HG03045 (cell line): ENCODE data around the gene OTOP2.
"Not testable (repeated sequence)": the region's sequence is repeated elsewhere in the genome, so short reads cannot be mapped to it uniquely, and the experiment has no call there.

ENCODE experiments used
- ATAC-seq: cut with Tn5 transposase; IDR thresholded peaks from one replicate; pipeline ENCODE4 v1.9.1; 2021; ENCODE audit warnings: mild to moderate bottlenecking, moderate library complexity; ENCODE audit not compliant: unreplicated experiment

Gene OTOP2

DNA sequence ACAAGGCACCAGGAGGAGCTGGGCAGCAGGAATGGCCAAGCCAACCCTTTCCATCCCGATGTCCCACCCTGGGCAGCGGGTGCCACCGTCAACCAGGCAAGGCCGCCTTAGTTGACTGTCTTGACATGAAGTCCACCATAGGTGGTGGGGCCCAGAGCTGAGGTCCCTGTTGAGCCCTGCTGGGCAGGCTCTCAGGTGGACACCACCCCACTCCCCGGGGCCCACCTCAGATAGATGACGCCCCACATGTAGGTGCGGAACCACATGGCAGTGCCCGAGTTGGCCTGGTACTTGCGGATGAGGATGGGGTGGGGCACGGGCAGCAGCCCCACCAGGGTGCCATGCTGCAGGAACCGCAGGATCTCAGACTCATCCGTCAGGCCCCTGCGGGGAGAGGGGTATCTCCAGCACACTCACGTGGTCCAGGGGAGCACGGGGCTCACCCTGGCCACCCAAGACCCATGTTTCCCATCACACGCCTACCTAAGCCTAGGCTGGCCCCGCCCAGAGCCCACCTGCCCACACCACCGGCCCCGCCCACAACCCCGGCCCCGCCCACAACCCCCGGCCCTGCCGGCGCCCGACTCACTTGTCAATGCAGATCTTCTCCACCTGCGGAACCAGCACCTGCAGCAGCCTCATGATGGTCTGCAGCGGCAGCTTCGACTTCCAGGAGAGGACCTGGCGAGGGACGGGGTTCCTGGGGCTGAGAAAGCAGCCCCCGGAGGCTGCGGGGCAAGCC lies 27.8 kb downstream of the OTOP2 start:
- ATAC-seq = no peak

DNA sequence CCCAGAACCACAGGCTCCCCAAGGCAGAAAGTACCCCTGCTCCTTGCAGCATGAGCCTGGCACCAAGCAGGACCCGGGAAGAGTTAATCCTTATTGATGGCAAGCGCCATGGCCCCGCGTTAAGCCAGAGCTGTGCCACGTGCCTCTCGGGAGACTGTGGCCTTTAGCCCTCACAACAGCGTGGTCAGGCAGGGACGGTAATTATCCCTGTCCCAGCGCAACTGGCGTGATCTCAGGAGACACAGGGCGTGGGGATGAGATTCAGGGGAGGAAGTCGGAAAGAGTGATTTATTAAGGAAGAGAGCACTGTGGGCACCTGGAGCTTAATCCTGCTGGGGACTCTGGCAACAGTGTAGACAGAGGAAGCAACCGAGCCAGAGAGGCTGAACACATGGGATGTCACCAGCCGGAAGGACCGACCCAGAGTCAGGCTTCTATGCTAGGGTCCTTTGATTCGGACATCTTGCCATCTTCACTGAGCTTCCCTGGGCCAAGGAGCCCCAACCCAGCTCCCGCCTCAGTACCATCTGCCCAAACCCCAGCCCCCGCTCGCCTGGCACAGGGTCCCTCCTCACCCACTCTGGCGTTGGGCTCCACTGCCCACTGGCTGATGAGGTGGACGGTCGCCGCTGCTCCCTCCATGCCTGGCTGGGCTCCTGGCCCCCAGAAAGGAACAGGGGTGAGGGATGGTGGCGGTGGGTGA lies 28.5 kb downstream of the OTOP2 start:
- no peak for ATAC-seq

DNA sequence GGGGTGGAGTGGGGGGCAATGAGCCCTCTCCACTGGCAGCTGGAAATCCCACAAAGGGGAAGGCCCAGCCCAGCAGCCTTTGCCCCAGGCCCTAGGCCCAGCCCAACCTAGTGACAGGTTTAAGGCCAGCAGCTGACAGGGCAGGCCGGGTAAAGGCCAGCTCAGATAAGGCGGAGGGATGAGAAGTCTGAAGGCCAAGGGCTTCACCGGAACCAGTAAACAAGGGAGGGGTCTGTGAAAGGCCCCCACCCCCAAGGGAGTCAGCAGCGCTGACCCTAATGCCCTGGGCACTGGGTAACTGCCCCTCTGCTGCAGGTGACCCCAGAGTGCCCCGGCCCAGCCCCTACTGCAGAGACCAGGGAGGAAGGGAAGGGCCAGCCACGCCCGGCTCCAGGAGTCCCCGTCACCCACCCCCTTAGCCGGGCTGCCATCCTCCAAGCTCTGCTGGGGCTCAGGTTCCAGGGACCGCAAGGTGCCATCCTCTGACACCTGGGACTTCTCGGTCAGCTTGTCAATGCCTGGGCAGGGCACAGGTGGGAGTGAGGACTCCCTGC lies 29.1 kb downstream of the OTOP2 start:
- ATAC-seq = no peak

DNA sequence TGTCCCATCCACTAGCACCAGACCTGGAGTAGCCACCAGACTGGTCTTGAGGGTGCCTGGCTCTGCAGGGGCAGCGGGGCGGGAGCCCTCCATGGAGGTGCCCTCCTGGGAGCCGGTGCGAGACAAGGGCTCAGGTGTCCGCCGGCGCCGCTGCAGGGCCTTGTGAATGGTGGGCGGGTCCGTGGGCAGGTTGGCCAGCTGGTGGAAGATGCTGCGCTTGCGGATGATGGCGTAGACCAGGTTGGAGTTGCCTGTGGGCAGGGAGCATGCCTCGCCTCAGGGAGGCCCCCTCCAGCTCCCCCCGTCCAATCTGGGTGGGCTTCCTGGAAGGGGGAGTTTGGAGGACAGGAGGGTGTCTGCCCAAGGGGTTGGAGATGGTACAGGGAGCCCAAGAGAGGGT lies 30.0 kb downstream of the OTOP2 start:
- no peak for ATAC-seq

DNA sequence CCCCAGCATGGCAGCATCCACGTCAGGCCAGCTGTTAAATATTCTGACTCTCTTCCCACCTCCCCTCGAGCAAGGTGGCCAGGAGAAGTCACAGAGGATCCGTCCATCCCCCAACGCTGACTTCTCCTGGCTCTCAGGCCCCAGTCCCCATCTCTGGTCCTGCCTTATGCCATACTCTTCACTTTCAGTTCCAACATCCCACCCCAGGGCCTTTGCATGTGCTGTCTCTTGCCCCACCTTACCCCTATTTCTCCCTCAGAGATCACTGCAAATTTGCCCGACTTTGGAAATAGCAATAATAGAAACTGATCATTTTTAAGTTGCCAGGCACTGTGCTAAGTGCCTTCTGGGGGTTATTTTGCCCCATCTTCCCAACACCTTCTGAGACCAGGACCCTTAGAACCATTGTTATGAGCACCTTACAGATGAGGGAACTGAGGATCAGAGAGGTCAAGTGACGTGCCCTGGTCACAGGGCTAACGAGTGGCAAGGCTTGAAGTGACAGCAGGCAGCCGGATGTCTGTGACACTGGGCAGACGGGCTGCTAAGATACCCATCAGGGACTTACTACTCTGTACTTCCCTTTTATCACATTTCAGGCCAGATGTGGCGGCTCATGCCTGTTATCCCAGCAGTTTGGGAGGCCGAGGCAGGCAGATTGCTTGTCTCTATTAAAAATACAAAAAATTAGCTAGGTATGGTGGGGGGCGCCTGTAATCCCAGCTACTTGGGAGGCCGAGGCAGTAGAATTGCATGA lies 30.8 kb downstream of the OTOP2 start:
- ATAC-seq = no peak

DNA sequence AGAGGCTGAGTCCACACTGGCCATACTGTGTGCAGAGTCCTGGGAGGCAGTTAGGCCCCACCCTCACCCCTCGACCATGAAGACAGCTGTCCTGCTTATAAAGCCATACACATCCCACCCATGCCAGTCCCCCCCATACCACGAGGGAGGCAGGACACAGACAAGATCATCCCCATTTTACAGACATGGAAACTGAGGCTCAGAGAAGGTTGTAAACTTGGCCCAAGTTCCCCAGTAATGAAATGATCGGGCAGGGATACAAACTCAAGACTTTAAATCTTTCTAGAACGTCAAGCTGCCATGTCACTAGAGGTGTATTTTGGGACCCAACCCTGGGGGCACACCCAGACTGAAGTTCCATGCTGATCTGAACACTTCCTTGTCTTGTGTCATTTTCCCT lies 32.0 kb downstream of the OTOP2 start:
- ATAC-seq = no peak

DNA sequence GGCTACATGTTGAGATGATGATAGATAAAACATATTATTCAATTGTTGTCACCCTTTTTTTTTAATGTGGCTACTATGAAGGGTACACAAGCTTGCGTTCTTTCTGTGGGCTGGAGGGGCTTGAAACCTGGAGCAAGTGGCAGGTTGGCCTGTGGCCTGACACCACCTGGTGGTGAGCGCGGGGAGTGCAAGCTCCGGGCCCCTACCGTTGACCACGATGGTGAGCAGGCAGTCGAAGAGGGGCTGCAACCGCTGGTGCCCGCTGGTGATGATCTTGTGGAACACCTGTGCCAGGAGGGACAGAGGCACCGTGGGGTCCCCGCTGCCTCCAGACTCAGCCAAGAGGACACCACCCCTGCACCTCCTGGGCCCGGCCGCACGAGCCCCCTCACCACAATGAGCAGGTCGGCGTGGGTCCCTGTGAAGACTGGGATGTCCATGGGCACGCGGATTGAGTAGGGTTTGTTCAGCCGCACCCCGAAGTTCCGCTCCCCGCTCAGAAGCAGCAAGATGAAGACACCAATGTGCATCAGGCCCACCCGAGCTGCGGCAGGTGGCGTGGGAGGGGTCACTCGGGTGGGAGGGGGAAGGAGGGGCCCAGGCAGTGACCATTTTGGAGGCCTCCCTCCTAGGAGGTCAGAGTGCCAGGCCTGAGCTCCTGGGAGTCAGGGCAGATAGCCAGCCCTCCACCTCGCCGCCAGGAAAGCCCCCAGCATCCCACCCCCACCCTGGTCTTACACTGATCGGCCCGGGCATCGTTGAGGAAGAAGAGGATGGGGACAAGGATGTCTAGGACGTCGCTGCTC lies 34.1 kb downstream of the OTOP2 start:
- no peak for ATAC-seq

DNA sequence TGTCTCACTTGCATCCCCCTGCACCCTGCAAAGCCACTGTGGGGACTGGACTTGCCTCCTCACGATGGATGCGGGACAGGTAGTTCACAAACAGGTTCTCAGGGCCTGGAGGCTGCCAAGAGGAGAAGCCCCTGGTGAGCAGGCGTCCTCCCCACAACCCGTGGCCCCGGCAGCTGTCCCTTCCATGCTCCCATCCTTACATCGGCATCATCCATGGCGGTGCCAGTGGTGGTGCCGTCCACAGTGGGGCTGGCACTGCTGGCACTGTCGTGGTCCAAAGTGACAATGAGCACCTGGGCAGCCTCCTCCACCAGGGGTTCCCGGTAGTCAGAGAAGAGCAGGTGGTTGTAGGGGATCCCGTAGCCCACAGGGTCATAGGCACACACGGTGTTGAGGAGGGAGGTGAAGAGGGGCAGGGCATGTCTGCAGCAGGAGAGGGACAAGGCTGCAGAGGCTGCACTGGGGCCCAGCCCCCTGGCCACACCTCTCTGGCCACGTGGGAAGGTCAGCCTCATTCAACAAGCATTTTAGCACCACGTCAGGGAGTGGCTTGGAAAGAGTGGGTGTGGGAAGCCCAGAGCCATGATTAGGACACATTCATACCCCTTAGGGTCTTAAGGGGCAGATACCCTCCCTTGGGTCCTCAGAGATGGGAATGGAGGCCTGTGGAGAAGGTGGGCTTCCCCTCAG lies 35.9 kb downstream of the OTOP2 start:
- ATAC-seq = no peak

DNA sequence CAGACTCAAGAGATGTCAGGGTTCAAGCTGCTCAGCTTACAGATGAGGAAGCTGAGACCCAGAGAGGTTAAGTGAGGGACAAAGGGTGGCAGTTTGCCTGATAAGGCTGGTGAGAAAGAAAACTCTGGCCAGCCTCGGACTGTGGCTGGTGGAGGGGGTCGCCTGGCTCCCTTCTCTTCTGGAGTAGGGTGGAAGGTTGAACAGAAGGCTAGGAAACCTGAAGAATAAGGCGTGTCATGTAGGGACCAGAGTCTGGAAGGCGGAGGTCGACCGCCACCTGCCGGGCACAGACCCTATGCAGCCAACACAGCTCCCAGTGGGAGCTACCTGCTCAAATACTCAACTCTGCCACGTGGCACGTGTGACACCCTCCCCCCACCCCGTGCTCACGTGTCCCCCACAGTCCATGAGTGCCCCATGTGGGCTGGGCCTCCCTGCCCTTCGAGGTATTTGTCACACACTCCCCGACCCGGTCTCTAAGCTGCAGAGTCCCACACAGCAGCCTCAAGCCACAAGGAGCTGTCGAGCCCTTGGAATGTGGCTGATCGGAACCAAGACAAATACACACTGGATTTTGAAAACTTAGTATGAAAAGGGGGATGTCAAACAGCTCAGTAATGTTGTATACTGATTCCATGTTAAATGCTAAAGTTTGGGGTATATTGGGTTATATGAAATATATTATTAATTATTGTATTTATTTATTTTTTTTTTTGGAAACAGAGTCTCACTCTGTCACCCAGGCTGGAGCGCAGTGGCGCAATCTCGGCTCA lies 36.7 kb downstream of the OTOP2 start:
- no peak for ATAC-seq

DNA sequence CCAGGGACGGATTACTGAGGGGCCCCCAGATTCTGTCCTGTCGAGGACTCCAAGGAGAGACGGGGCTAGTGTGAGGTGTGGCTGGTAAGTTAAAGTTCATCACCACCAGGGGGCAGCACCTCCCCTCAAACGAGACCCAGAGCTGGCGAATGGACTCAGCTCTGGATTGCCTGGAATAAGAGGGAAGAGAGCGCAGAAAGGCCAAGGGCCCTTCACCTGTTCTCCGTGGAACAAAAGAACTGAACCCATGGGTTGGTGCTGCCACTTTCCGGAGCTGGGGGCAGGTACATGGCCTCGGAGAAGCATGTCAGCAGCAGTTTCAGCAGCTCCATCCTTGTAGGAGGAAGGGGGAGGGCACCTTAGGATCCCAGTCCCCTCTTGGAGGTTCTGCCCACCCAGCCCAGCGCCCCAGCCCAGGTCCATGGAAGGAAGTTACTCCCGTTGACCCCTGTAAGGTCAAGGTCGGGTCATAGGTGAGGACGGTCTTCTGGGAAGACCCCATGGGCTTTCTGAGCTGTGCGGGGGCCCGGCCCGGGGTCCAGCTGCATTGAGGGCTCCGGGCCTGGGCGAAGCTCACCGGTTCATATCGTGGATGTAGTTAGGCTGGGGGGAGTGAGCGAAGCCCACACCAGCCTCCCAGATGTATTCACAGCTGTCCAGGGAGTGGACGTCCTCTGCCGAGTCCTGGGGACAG lies 37.7 kb downstream of the OTOP2 start:
- ATAC-seq = no peak

DNA sequence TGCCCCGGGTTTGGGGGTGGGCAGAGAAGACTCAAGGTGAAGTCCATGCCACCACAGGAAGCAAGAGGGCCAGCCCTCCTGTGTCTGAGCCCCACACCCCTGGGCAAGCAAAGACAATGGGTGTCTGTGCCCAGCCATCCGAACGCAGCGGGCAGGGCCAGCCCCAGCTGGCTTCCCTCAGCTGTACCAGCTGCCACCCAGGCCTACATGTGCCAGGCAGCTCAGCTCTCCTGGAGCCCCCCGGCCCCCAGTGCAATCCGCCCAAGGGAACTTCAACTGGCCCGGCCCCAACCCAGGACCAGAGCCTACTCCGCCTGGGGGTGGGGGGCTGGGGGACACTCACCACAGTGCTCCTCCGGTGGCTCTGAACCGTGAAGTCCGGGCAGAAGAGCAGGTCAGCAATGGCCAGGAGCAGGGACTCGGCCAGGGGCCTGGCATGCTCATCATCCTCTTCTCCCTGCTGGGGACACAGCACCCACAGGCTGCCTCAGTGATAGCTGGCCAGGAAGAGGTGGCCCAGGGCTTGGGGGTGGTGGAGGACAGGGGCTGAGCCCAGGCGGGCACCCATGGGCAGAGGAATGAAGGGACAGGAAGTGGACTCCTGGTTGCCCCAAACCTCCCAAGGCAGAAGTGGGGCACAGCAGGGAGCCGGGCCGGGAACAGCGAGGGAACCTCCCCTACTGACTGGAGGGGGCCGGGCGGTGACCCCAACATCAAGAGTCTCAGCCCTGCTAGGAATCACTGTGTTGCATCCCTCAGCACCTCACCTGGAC lies 38.7 kb downstream of the OTOP2 start:
- no peak for ATAC-seq

DNA sequence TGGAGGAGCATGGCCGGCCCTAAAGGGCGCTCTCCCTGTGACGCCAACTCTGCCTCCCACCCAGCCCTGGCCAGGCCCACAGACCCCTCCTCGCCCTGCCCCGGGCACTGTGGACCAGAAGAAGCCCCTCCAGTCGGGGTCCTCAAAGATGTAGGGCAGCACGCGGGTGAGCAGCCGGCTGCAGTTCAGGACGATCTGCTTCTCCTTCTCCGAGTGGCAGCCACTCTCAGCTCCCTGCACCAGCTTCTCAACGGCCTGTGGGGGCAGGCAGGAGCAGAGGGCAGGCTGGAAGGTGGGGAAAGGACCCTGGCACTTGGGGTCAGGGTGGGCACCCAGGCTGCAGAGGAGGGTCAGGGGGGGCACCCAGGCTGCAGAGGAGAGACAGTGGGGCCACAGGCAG lies 39.6 kb downstream of the OTOP2 start:
- ATAC-seq = no peak

DNA sequence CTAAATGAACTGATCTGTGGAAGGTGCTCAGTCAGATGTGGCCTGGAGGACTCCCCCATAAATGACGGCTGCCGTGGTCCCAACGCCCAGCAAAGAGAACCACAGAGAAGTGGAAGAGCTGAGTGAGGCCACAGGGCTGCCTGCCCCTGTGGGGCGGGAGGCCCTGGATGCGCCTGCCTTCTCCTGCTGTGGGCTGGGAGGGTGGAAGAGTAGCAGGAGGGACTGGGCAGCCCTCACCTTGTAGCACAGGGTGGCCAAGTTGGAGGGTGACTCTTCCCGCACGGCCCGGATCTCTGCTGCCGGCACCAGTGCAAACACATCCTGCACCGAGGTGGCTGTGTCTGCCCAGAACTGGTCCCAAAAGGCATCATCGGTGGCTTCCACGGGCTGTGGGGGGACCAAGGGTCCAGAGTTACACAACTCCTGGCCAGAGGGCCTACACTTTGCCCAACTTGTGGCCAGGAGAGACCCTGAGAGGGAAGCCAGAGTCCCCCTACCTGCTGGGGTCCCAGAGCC lies 40.2 kb downstream of the OTOP2 start:
- ATAC-seq = no peak

DNA sequence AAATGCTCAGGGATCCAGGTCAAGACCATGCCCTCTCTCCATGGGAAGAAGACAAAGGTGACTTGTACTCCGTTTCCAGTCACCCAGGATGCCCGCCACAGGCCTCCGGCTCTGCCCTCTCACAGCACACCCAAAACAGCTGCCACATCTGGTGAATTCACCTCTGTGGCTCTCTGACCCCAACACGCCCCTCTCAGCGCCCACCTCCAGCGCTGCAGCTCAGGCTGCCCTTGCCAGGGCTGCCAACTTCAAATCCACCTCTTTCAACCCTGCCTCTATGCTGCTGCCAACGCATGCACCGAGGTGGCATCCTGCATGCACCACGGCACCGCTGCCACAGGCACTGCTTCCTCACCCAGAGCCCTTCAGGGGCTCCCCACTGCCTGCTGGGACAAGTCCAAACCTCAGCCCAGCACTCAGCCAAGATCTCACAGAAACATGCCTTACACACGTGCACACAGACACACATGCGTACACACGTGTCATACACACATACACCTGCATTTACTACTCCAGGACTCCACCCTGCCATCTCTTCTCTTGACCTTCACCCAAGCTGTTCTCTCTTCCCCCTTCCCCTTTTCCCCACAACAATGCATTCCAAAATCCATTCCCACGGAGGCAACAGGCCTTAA lies 41.0 kb downstream of the OTOP2 start:
- no peak for ATAC-seq

DNA sequence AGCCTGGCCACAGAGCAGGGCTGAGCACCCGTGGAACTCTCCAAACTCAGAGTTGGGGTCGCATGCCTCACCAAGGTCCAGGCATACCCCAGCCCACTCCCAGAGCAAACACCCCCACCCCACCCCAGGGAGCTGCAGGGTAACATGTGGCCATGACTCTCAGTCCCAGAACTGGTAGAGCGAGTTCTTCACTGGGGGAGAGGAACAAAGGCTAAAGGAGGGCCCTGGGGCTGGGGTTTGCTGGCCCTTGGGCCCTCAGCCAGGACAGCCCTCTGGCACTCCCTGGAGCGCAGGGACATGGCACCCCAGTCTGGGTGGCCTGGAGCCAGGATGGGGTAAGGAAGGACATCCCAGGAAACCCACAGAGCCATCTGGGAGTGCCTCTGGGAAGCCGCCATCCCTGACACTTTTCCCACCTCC lies 44.3 kb downstream of the OTOP2 start:
- ATAC-seq = no peak

DNA sequence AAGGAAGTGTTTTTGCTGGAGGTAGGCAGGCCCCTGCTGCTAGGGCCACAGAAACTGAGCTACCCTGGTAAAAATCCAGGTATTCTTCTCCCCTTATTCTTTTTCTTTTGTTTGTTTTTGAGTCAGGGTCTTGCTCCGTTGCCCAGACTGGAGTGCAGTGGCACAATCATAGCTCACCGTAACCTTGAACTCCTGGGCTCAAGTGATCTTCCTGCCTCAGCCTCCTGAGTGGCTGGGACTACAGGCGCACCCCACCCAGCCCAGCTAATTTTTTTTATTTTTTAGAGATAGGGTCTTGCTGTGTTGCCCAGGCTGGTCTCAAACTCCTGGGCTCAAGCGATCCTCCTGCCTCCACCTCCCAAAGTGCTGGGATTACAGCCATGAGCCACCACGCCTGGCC lies 45.4 kb downstream of the OTOP2 start:
- not testable (repeated sequence) for ATAC-seq

DNA sequence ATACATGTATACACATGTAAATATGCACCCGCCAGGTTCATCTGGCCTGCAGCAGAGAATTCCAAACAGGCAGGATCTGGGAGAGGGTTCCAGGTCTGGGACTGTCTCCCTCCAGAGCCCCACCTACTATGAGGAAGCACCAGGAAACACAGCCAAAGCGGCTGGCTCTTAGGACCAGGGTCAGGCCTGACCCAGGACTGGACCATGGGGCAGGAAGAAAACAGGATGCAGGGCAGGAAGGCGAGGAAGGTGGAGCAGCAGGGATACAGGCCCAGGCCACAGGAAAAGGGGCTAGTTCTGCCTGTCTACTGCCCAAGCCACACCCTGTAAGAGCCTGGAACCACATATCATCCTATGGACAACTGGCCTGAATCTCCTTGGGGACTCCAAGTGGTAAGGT lies 46.3 kb downstream of the OTOP2 start:
- no peak for ATAC-seq
